Measurements from ENCODE around the gene CLDN9.
"Not testable (repeated sequence)": the region's sequence is repeated elsewhere in the genome, so short reads cannot be mapped to it uniquely, and the experiment has no call there.

CLDN9 gene

GRCh38 chr16:3035972-3036725 is 23.4 kb downstream of the CLDN9 start:
- no peak for DNase-seq

DNA sequence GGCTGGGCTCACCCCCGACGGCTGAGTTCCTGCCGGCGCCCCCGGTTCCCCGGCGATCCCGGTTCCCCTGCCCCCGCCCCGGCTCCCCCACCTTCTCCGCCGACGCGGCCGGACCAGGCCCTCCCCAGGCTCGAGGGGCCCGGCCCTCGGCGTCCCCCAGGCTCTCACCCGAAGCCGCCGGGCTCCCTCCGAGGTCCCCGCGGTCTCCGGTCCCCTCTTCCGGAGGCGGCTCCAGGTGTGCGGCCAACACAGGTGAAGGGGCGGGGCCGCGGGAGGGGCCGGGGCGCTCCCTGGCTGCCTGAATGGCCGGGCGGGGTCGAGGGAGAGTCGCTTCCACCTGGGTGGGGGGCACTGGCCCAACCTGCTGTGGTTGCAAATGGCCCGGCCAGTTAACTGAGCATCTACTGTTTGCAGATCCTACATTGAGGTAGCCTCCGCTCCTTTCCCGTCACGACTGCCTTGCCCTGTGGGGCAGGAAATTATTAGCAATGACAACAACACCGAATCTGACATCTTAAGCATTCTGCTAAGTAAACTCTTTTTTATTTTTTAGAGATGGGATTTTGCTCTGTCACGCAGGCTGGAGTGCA is 24.1 kb downstream of the CLDN9 start, which contains the start of gene BICDL2:
TSS of gene BICDL2 (minus strand) at position 219 of the 590 bp plus-strand sequence. CDS start 1,448 bp downstream, outside the sequence.
- no peak for DNase-seq

DNA sequence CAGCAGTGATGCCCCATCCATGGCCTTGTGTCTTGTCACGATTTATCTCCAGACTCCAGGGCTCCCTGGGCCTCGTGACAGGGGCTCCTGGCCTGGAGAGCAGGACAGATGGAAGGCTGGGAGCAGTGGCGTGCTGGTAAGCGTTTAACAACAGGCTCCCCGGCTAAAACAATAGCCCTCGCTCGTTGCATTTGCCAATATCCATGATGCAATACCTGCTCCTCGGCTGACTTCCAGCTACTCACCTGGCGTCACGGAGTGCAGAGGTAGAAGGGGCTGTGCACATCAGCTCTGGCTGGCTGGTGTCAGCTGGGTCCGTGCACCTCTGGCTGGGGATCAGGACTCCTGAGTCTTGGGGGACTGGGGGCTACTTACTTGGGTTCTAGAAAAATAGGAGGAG is 25.5 kb downstream of the CLDN9 start:
- no peak for DNase-seq

DNA sequence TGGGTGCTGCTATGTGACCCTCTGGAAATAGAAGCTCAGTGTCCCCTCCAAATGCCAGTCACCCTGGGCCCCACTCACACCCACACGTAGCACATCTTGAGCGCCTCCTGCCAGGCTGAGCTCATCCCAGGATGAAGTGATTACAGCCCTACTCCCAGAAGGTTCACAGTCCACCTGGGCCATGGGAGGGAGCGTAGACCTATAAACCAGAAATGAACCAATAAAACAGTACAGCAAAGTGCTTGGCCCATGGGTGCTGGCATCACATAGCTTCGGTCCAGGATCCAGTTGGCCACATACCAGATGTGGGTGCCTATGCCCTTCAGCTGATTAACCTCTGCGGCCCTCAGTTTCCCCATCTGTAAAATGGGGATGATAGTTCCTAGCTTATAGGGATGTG is 26.2 kb downstream of the CLDN9 start:
- no peak for DNase-seq

DNA sequence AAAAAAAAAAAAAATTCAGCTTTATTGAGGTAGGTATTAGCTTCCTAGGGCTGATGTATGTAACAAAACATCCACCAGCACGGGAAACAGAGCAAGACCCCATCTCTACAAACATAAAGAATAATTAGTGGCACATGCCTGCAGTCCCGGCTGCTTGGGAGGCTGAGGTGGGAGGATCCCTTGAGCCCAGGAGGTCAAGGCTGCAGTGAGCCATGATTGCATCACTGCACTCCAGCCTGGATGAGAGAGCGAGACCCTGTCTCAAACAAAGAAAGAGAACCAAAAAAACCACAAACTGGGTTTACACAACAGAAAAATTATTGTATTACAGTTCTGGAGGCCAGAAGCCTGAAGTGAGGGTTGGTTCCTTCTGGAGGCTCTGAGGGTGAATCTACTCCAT is 29.7 kb downstream of the CLDN9 start:
- DNase-seq, result no peak

DNA sequence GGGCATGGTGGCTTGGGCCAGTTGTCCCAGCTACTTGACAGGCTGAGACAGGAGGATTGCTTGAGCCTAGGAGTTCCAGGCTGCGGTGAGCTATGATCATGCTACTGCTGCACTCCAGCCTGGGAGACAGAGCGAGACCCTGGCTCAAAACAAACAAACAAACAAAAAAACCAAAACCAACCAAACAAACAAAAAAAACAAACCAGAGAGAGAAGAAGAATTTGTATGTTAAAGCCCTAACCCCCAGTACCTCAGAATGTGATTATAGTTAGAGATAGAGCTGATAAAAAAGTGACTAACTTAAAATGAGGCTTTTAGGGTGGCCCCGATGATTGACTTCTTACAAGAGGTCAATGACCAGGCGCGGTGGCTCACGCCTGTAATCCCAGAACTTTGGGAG is 32.0 kb downstream of the CLDN9 start:
- no peak for DNase-seq

DNA sequence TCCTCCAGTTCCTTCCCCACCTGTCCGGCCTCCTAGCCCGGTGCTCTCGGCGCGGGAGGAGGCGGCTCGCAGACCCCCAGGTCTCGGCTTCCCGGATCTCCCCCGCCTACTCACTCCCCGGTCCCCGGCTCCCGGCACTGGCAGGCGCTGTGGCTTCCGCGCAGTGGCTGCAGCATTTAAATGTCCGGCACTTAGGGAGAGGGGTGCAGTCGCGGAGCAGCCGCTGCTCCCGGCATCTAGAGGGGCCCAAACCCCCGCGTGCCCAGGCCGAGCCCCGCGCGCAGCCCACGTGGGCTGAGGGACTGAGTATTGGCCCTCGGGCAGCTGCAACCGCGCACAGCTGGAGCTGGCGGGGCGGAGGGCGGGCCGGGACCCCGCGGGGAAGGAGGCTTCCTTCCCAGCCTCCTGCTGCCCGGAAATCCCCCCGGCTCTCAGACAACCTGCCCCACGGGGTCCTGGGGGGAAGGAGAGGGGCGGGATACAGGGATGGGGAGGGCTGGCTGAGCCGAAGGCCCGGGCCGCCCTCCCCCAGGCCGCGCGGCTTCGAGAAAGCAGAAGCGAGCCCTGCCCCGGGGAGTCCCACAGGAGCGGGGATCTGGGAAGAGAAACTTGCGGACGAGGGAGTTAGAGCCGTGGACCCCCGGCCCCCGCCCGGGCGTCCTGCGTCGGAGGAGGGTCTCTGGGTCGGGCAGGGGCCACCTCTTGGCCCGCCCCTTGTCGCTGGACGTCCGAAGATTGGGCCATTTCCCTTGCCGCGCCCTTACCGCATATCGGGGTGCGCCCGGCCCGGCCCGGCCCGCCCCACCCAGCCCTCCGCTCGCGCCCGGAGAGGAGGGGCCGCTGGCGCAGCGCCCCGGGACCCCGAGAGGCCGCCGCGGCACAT is 33.3 kb downstream of the CLDN9 start, which contains the start of gene MMP25:
TSS of gene MMP25 (plus strand) at position 804 of the 883 bp plus-strand sequence. CDS start 357 bp downstream, outside the sequence.
- no peak for DNase-seq

DNA sequence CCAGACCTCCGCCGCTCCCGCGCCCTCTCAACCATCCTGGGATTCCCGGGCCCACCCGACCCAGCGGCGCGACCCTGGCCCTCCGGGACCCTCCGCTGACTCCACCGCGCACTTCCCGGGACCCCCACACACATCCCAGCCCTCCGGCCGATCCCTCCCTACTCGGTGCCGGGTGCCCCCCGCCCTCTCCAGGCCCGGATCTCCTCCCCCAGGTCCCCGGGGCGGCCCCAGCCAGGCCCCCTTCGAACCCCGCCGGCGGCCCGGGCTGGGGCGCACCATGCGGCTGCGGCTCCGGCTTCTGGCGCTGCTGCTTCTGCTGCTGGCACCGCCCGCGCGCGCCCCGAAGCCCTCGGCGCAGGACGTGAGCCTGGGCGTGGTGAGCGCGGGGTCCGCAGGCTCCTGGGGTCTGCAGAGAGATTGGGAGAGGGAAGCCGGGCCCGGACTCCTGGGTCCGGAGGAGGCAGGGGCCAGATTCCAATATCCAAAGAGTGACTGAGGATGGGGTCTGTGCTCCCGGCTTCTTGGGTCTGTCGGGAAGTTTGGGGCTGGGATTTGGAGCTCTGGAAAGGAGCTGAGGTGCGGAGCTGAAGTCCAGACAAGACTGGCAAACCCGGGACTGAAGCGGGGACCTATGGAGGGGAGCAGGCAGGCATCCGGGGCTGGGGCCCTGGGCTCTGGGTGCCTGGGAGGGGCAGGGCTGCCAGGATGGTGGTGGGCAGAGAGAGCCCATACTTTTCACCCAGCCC is 34.1 kb downstream of the CLDN9 start:
- DNase-seq, result no peak

DNA sequence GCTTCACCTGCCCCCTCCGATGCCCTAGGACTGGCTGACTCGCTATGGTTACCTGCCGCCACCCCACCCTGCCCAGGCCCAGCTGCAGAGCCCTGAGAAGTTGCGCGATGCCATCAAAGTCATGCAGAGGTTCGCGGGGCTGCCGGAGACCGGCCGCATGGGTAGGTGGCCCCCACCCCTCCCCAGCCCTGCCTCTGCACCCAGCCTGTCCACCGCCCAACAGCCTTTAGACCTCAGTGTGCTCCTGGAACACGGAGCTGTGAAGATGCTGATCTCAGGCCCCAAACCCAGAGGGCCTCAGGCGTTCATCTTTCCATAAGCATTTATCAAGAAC is 34.6 kb downstream of the CLDN9 start:
- DNase-seq, result no peak

DNA sequence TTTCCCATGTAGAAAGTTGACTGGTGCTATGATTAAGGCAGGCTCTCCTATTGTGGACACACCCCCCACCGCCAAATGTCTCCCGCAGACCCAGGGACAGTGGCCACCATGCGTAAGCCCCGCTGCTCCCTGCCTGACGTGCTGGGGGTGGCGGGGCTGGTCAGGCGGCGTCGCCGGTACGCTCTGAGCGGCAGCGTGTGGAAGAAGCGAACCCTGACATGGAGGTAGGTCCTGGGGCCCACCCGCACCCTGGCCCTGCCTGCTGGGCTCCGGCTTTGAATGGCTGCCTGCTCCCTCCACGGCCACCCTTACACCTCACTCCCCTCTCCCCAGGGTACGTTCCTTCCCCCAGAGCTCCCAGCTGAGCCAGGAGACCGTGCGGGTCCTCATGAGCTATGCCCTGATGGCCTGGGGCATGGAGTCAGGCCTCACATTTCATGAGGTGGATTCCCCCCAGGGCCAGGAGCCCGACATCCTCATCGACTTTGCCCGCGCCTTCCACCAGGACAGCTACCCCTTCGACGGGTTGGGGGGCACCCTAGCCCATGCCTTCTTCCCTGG is 37.3 kb downstream of the CLDN9 start:
- DNase-seq, result no peak

DNA sequence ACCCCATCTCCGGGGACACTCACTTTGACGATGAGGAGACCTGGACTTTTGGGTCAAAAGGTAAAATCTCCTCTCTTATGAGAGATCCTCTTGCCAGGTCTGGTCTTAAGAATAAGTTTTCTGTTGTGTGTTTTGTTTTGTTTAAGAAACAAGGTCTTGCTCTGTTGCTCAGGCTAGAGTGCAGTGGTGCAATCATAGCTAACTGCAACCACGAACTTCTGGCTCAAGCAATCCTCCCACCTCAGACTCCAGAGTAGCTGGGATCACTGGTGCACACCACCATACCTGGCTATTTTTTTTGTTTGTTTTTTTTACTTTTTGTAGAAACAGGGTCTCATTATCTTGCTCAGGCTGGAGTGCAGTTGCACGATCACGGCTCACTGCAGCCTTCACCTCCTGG is 37.8 kb downstream of the CLDN9 start:
- DNase-seq, result no peak

- DNase-seq, result no peak
These were observed 38.3 kb downstream of the CLDN9 start for GRCh38 chr16:3051009-3051408.

GRCh38 chr16:3051494-3051893 is 38.8 kb downstream of the CLDN9 start:
- no peak for DNase-seq

- DNase-seq, result not testable (repeated sequence)
These were observed 40.0 kb downstream of the CLDN9 start for GRCh38 chr16:3052571-3053329.

- not testable (repeated sequence) for DNase-seq
These were observed 40.6 kb downstream of the CLDN9 start for GRCh38 chr16:3053330-3053710.

GRCh38 chr16:3054965-3055733 is 42.4 kb downstream of the CLDN9 start:
- no peak for DNase-seq

- not testable (repeated sequence) for DNase-seq
These were observed 43.0 kb downstream of the CLDN9 start for GRCh38 chr16:3055734-3056115.

DNA sequence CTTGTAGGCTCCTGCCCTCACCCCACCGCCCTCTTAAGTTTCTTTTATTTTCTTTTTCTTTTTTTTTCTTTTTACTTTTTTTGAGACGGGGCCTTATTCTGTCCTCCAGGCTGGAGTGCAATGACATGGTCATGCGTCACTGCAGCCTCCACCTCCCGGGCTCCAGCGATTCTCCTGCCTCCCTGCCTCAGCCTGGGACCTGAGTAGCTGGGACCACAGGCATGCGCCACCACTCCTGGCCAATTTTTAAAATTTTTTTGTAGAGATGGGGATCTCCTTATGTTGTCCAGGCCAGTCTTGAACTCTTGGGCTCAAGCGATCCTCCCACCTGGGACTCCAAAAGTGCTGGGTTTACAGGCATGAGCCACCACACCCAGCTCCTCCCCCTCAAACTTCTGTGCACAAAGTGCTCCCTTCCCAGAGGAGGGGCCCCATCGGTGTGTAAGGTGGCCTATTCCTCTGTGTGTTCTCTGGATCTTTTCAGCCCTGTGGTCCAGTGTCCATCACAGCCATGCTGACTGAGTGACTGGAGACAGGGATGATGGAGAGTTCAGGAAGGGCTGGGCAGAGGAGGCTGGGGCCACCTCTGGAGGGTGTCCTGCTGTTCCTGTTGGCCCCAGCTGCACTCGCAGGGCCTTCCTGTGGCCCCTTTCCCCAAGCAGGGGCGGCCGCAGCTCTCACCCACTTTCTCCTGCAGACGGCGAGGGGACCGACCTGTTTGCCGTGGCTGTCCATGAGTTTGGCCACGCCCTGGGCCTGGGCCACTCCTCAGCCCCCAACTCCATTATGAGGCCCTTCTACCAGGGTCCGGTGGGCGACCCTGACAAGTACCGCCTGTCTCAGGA is 43.8 kb downstream of the CLDN9 start:
- no peak for DNase-seq

DNA sequence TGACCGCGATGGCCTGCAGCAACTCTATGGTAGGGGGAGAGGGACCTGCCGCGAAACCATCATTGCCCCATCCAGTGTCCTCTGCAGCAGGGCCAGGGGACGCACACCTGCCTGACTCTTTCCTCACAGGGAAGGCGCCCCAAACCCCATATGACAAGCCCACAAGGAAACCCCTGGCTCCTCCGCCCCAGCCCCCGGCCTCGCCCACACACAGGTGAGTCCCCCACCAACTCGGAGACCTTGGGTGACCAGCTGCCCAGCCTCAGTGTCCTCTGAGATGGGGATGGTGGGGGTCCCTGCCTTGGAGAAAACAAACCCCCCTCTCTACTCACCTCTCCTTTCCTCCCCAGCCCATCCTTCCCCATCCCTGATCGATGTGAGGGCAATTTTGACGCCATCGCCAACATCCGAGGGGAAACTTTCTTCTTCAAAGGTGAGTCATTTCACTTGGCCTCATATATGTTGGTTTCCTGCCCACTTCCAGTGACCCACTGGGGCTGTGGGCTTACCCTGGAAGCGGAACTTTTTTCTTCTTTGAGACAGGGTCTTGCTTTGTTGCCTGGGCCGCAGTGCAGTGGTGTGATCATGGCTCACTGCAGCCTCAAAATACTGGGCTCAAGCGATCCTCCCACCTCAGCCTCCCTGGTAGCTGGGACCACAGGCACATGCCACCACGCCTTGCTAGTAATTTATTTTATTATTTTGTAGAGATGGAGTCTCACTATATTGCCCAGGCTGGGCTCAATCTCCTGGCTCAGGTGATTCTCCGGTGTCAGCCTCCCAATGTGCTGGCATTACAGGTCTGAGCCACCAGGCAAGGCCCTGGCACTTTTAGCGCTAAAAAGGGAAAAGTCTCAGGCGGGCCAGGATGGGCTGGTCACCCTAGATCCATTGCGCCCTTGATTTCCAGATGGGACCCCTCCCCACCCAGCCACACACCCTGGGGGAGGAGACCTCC is 44.7 kb downstream of the CLDN9 start:
- no peak for DNase-seq

Measured in NCI-H1930 (cell line).